ENCODE measurements around the gene HPCAL1.
"Not testable (repeated sequence)": the region's sequence is repeated elsewhere in the genome, so short reads cannot be mapped to it uniquely, and the experiment has no call there.

Gene HPCAL1

GRCh38 chr2:10283106-10284062, 19.3 kb upstream of the HPCAL1 start:
- in situ Hi-C loops (cut with MboI; ENCODE audit: low sequenced_read_pairs): no loop called here

DNA sequence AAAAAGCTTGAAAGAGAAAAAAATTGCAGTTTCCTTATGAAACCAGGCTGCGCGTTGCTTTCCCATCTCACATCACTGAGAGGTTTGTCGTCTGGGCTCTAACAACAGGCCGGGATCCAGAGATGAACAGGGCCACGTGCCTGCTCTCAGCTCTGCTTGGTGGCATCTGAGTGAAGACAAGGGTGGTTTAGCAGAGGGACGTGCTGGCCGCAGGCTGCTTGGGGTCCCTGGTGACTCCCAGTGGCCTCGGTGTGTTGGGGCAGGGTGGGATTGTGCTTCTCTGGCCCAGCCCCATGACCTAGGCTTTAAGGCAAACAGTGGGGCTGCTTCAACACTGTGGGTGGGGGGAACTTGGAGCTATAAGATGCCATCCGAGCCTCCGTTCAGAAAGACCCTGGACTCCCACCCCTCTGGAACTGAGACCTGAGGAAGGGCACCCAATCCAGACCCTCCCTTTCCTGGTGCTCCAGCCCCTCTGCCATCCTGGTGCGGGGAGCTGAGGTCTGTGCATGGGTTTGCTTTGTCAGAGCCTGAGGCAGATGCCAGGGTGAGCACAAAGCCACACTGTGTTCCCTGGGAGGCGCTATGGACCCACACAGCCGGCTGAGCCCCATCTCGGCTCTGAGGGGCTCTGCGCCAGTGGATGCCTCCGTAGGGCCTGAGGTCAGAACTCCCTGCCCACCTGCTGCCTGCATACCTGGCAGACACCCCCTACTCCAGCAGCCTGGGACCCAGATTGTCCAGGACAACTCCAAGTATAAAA, 18.4 kb upstream of the HPCAL1 start:
- in situ Hi-C loops (cut with MboI; ENCODE audit: low sequenced_read_pairs): no loop called here

DNA sequence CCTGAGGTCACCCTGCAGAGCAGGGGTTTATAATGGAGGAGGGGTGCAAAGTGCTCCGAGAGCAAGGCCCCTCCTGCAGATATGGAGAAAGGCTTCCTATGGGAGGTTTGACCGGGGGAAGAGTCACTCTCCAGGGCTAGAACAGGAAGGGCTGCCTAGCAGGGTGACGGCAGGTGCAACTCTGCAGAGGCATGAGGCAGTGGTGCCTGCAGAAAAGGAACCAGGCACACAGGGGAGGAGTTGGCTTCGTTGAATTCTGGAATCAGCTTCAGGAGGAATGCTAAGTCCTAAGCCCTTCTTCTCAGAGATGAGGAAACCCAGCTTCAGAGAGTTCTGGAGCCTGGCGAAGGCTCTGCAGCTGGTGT, 17.5 kb upstream of the HPCAL1 start:
- in situ Hi-C loops (cut with MboI; ENCODE audit: low sequenced_read_pairs): no loop called here

- in situ Hi-C loops (cut with MboI; ENCODE audit: low sequenced_read_pairs): no loop called here
These were observed 17.0 kb upstream of the HPCAL1 start for GRCh38 chr2:10285556-10286198.

DNA sequence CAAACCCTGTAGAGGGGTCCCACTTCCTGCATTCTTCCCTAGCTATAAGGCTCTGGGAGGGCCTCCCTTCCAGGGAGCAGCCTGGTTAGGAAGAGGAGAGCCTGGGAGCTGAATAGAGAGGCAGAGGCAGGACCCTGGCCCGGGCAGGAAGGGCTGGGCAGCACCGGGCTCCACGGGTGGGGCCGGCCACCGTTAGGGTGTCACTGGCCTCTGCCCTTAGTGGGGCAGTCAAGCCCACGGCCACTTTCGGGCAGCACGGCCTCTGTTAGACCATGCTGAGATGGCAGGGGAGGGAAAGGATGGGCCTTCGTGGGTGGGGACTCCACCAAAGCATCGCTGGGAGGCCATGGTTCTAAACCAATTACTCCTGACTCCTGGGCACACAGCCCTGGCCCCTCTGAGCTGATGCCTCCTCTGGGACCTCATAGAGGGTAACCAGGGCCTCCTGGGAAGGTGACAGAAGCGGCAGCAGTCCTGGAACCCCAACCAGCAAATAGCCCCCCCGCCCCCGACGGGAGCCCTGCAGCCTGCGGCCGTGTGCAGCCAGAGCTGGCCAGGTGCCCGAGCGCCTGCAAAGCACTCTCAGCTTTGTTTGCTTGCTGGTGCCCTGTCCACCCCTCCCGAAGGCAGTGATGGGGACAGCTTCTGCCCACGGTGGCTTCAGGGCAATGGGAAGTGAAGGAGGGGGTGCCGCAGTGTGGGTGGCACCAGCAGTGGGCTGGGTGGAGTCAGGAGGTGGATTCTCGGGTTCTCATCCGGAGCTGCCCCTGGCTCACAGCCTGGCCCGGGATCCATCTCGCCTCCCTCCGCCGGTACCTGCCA, 16.3 kb upstream of the HPCAL1 start:
- in situ Hi-C loops (cut with MboI; ENCODE audit: low sequenced_read_pairs): no loop called here

DNA sequence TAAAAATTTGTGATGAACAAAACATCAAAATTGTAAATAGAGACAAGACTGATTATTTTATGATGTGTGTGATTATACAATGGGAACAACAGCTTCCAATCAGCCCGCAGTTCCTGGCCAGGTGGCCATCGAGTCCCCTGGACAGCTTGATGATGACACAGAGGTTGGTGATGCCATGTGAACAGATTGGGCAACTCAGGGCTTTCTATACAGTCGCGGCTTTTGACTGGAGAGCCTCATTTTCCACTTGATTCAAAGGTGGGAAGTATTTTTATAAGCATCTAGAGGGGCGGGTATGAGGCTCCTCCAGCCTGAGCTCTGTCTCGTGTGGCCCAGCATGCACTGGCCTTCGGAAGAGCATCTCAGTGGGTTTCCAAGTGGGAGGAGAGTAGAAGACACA, 14.9 kb upstream of the HPCAL1 start:
- in situ Hi-C loops (cut with MboI; ENCODE audit: low sequenced_read_pairs): no loop called here

- in situ Hi-C loops (cut with MboI; ENCODE audit: low sequenced_read_pairs): no loop called here
These were observed 14.1 kb upstream of the HPCAL1 start for GRCh38 chr2:10288606-10289005.

GRCh38 chr2:10289352-10289751, 13.4 kb upstream of the HPCAL1 start:
- in situ Hi-C loops (cut with MboI; ENCODE audit: low sequenced_read_pairs): no loop called here

GRCh38 chr2:10289891-10290290, 12.8 kb upstream of the HPCAL1 start:
- in situ Hi-C loops (cut with MboI; ENCODE audit: low sequenced_read_pairs): no loop called here

GRCh38 chr2:10291376-10291775, 11.3 kb upstream of the HPCAL1 start:
- in situ Hi-C loops (cut with MboI; ENCODE audit: low sequenced_read_pairs): not testable (repeated sequence)

DNA sequence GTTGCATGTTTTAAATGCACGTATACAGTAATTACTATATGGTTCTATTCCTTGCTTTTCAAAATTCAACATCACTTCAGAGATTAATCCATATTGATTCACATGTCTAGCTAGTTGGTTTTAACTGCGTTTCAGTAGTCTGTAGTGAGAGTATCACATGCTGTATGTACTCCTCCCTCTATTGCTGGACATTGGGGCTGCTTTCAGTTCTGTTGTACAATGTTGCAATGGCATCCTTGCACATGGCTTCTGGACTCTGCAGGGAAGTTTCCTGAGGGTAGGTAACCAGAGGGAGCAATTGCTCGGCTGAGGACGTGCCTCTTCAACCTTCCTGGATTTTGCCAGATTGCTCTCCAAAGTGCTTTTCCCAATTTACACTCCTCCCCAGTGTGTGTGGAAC, 10.7 kb upstream of the HPCAL1 start:
- in situ Hi-C loops (cut with MboI; ENCODE audit: low sequenced_read_pairs): no loop called here

- in situ Hi-C loops (cut with MboI; ENCODE audit: low sequenced_read_pairs): no loop called here
These were observed 9.1 kb upstream of the HPCAL1 start for GRCh38 chr2:10293603-10294002.

- in situ Hi-C loops (cut with MboI; ENCODE audit: low sequenced_read_pairs): no loop called here
These were observed 8.6 kb upstream of the HPCAL1 start for GRCh38 chr2:10294077-10294476.

- in situ Hi-C loops (cut with MboI; ENCODE audit: low sequenced_read_pairs): not testable (repeated sequence)
These were observed 7.1 kb upstream of the HPCAL1 start for GRCh38 chr2:10295649-10296048.

DNA sequence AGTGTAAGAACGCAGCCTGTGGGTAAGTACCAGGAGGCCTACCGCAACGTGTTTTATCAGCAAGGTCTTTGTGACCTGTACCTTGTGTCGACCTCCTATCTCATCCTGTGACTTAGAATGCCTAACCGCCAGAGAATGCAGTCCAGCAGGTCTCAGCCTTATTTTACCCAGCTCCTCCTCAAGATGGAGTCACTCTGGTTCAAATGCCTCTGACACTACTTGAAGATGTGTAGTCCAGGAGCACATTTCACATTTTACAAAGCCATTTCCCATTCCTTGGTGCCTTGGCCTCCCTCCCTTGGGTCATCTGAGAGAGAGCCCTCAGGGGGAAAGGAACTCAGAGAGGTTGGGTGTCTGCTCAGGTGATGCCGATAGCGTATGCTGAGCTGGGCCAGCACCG, 6.6 kb upstream of the HPCAL1 start:
- in situ Hi-C loops (cut with MboI; ENCODE audit: low sequenced_read_pairs): no loop called here

- in situ Hi-C loops (cut with MboI; ENCODE audit: low sequenced_read_pairs): no loop called here
These were observed 5.4 kb upstream of the HPCAL1 start for GRCh38 chr2:10297191-10297830.

DNA sequence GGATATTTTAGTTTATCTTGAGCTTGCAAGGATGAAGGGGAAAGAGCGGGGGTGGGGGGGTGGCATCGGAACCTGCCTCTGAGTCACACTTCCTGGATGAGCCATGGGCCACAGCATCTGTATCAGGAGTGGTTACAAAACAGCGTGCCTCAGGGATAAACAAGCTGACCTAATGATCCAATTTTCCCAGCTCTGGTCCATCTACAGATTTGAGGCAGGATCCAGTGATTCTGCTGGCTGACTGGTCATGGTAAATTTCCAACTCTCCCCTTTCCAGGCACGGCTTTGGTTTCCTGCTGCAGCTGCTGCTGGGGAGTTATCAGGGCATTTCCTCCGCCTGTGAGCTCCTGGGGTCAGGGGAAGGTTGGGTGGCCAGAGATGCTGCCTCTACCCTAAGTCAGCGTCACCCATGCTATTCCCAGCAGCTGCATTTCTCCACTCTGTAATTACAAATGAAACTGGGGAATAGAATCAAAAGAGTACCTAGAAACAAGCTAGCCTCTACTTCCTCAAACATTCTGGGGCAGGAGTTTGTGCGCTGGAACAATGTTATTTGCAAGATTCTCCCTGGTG, 4.7 kb upstream of the HPCAL1 start:
- in situ Hi-C loops (cut with MboI; ENCODE audit: low sequenced_read_pairs): no loop called here

GRCh38 chr2:10298777-10299176, 3.9 kb upstream of the HPCAL1 start:
- in situ Hi-C loops (cut with MboI; ENCODE audit: low sequenced_read_pairs): not testable (repeated sequence)

DNA sequence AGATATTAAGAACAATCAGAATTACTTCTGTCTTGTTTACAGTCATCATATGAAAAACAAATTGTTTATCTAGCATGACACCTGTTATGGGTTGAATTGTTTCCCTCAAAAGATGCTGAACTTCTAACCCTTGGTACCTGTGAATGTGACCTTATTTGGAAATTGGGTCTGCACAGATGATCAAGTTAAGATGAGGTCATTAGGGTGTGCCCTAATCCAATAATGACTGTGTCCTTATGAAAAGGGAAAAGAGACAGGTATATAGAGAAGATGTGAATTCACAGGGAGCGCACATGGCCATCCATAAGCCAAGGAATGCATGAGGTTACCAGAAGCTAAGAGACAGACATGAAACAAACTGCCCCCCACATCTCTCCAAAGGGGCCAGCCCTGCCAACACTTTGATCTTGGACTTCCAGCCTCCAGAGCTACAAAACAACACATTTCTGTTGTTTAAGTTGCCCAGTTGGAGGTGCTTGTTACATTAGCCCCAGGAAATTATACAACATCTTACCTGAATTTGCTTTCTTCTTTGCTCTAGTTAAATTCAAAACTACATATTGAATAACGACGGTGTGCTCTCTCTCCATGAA, 2.3 kb upstream of the HPCAL1 start:
- in situ Hi-C loops (cut with MboI; ENCODE audit: low sequenced_read_pairs): no loop called here

All from hTERT RPE-1 (cell line).